Measurements from ENCODE around the gene SRD5A1.

SRD5A1 gene

DNA sequence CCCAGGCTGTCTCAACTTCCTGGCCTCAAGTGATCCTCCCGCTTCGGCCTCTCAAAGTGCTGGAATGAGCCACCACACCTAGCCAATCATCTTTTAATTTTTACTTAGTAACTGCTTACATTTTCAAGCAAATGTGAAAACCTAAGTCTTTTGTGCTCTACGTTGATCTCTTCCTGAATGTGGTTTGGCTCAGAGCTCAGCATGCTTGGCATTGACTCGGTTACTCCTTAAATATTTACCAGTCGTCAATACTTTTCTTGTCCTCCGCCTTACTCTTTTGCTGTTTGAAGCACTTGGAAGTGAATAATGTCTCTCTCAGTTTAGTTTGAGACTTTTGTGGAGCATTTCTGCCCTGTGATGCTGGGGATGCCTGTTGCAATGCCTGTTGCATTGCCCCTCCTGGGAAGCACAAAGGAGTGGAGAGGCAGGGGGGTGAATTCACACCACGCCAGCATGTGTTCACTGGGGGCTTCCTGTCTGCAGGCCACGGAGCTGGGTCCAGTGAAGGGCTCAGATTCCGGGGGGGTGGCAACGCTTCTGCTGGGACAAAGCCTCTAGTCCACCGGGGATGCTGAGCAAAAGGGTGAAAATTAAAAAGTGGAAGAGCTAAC, 66.9 kb downstream of the SRD5A1 start:
- TF ChIP-seq, protein P1, sequence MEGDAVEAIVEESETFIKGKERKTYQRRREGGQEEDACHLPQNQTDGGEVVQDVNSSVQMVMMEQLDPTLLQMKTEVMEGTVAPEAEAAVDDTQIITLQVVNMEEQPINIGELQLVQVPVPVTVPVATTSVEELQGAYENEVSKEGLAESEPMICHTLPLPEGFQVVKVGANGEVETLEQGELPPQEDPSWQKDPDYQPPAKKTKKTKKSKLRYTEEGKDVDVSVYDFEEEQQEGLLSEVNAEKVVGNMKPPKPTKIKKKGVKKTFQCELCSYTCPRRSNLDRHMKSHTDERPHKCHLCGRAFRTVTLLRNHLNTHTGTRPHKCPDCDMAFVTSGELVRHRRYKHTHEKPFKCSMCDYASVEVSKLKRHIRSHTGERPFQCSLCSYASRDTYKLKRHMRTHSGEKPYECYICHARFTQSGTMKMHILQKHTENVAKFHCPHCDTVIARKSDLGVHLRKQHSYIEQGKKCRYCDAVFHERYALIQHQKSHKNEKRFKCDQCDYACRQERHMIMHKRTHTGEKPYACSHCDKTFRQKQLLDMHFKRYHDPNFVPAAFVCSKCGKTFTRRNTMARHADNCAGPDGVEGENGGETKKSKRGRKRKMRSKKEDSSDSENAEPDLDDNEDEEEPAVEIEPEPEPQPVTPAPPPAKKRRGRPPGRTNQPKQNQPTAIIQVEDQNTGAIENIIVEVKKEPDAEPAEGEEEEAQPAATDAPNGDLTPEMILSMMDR (IDR thresholded peaks at IDR 0.05) = no peak
- no peak for TF ChIP-seq ZFX (IDR thresholded peaks at IDR 0.05; ENCODE audit: borderline replicate concordance)

DNA sequence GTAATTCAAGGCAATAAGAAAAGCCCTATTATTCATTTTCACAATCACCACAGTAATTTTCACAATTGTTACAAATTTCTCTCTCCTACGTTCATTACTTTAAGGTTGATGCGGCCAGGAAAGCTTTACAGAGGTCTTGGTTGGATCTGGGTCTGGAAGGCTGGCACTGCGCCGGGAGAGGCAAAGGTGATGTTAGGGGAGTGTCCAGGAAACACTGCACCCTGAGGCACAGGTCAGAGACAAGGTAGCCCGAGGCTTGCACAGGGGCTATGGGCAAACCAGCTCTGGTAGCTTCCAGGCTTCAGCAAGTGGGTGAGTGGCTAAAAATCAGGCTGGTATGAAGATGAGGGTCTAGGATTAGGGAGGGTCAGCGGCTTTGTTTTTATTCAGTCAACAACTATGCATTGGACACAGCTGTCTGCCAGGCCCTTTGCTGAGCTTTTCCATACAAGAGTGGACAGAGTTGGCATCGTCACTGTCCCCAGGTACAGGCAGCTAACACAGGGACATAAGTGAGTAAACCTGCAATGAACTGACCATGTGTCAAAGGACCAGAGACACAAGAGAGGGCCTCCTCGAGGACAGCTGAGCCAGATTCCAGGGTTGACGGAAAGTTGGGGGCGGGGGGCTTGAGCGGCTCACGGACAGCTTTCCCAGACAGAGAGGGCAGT, 67.6 kb downstream of the SRD5A1 start:
- no peak overlapping the region for H3K27ac ChIP-seq
- TF ChIP-seq, protein P1 (IDR thresholded peaks at IDR 0.05) = no peak
- no peak for TF ChIP-seq ZFX (IDR thresholded peaks at IDR 0.05; ENCODE audit: borderline replicate concordance)

More for the DNA sequence above, 66.9 kb downstream of the SRD5A1 start:
- no peak overlapping the region for H3K27ac ChIP-seq

DNA sequence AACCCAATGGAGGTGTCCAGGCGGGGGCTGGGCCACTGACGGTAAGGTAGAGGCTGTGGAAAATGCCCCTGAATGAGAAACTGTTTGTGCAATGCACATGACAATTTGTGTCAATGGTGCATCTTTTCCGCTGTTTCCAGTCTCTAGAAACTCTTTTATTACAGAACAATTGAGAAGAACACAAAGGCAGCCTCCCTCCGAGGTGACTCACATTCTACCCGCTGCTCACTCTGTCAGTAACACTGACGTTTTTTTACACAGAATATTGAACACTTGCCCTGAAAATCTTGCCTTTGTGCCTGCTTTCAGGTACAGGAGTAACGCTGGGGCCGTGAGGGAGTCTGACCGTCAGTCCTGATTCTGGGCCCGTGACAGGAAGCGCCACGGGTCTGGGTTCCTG, 68.3 kb downstream of the SRD5A1 start:
- H3K27ac ChIP-seq = no peak overlapping the region

DNA sequence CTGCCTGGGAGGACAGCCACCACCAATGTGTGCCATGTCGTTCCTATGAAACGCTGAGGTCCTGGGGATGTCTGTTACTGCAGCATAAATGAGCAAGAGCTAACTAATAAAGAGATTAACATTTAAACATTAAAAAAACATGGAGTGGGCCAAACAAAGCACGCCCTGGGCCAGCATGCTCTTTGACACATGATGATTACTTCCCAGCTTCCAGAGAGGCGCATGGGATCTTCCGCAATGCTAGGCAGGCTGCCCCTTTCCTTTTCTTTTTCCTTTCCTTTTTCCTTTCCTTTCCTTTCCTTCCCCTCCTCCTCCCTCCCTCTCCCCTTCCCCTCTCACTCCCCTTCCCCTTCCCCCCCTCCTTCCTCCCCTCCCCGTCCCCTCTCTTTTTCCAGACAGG, 69.4 kb downstream of the SRD5A1 start:
- H3K27ac ChIP-seq = no peak overlapping the region
- TF ChIP-seq ZFX (IDR thresholded peaks at IDR 0.05; ENCODE audit: borderline replicate concordance) = no peak
- TF ChIP-seq, protein P1 (IDR thresholded peaks at IDR 0.05) = no peak

More for the DNA sequence above, 68.3 kb downstream of the SRD5A1 start:
- TF ChIP-seq, protein P1 (IDR thresholded peaks at IDR 0.05) = no peak
- TF ChIP-seq ZFX (IDR thresholded peaks at IDR 0.05; ENCODE audit: borderline replicate concordance) = no peak

DNA sequence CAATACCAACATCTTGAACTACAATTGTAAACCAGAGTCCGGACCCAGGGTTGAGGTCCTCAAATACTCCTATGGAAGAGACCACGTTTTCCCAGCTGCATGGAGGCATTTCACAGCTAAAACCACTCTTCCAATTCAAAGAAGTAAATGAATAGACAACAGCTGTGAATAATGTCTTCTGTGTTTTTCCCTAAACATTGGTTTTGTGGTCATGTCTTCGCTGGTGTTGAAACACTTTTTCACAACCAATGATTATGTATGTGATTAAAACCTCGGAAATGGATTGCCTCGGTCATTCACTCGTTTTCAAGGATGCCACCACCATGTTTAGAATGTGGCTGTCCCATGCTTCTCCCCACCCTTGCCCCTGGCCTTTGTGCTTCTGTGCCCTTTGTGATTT, 70.6 kb downstream of the SRD5A1 start:
- H3K27ac ChIP-seq = no peak overlapping the region
- no peak for TF ChIP-seq ZFX (IDR thresholded peaks at IDR 0.05; ENCODE audit: borderline replicate concordance)
- TF ChIP-seq, protein P1 (IDR thresholded peaks at IDR 0.05) = no peak

DNA sequence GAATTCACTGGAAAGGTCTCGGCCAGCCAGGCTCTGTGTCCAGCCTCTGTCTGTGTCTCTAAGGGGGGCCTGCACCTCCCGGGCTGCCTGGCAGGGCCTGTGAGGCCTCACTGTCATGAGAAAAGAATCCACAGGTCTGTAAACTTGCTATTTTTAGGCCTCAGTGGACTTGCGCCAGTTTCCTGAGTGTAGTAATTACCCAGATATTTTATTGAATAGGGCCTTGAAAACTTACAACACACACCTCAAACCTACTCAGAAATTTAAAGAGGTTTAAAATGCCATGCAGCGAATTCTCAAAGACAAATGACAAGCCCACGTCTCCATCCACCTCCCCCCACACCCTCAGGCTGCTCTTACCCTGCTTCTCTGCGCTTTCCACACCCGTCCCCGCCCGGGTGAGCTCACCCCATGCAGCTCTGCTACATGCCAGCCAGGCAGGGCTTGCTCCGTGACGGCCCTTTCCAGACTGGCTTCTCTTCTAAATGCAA, 71.2 kb downstream of the SRD5A1 start:
- H3K27ac ChIP-seq = no peak overlapping the region
- TF ChIP-seq, protein P1 (IDR thresholded peaks at IDR 0.05) = no peak
- no peak for TF ChIP-seq ZFX (IDR thresholded peaks at IDR 0.05; ENCODE audit: borderline replicate concordance)

DNA sequence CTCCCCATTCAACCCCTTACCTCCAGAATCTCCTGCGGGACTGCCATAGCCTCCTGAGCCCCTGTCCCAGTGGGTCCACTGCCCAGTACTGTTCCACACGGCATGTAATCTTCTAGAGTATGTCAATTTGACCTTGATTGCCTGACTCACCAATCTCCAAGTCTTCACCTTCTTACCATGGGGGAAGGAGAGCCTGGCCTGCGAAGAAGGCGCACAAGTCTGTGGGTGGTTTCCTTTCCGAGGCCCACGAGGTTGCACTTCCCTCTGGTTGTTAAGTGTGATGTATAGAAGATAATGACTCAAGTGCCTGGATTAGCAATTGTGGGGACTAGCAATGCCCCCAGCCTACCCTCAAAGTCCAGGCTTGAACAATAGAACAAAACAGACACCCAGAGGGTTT, 71.8 kb downstream of the SRD5A1 start:
- no peak for TF ChIP-seq ZFX (IDR thresholded peaks at IDR 0.05; ENCODE audit: borderline replicate concordance)
- TF ChIP-seq, protein P1 (IDR thresholded peaks at IDR 0.05) = no peak
- no peak overlapping the region for H3K27ac ChIP-seq
